SK-N-SH (cell line): ENCODE measurements around the gene KTN1. TPM values are rescaled to one million over a fixed set of nuclear protein-coding genes. Genes with fewer than 3 reads are reported as not detected.

Experiments used
- CTCF ChIA-PET: fragments of 300-600, 350-600 bp; formaldehyde crosslinking; extraction: SDS; loops from one replicate; lab custom pipeline; 2021; lab: Yijun Ruan, JAX
- POLR2A ChIA-PET: fragments of 350-600 bp; sonication (Branson Sonifier 250); formaldehyde crosslinking; extraction: SDS; loops from one replicate; lab custom pipeline; 2020; ENCODE audit warnings: antibody characterized with exemption, inconsistent platforms; lab: Yijun Ruan, JAX
- DNase-seq: peaks from one replicate; pipeline ENCODE4 v3.0.0; 2012
- H2AFZ ChIP-seq: fragments of 200-600 bp; sonication (generic); 2 replicates; pipeline ENCODE4 v1.8.1; 2016; ENCODE audit warnings: antibody characterized with exemption, mild to moderate bottlenecking, low read depth
- H3F3A ChIP-seq: fragments of 200-600 bp; sonication (generic); replicated peaks from 2 replicates; pipeline ENCODE3; 2016; ENCODE audit warnings: antibody characterized with exemption, mild to moderate bottlenecking; ENCODE audit not compliant: insufficient read depth
- H3K27ac ChIP-seq, 2 experiments: fragments of 200-500 bp in 1 of 2; fragments of 200-600 bp in 1 of 2; sonication (Bioruptor generic) in 1 of 2; sonication (generic), shearing (Covaris generic) in 1 of 2; 2 replicates each; pipeline versions ENCODE4 v1.5.1 to v1.6.1; 2014 to 2016; ENCODE audit warnings: low read depth in 2 of 2, inconsistent platforms in 1 of 2, low read length in 1 of 2, mild to moderate bottlenecking in 1 of 2, mixed read lengths in 1 of 2
- H3K27me3 ChIP-seq: fragments of 200-600 bp; sonication (generic), shearing (Covaris generic); 2 replicates; pipeline ENCODE4 v1.6.1; 2016; ENCODE audit warnings: mixed run types; ENCODE audit not compliant: insufficient read depth
- H3K36me3 ChIP-seq, 2 experiments: fragments of 200-500 bp in 1 of 2; fragments of 200-600 bp in 1 of 2; sonication (Bioruptor generic) in 1 of 2; sonication (generic) in 1 of 2; replicated peaks in 1 of 2; 2 replicates each; pipeline versions ENCODE3 to v1.5.1; 2014 to 2016; ENCODE audit warnings: low read length in 1 of 2, mild to moderate bottlenecking in 1 of 2; ENCODE audit not compliant: insufficient read depth in 2 of 2, control insufficient read depth in 1 of 2
- H3K4me1 ChIP-seq, 2 experiments: fragments of 200-500 bp in 1 of 2; fragments of 200-600 bp in 1 of 2; sonication (Bioruptor generic) in 1 of 2; sonication (generic), shearing (Covaris generic) in 1 of 2; 2 replicates each; pipeline versions ENCODE4 v1.5.1 to v1.6.1; 2014 to 2016; ENCODE audit warnings: low read depth in 1 of 2, low read length in 1 of 2, mixed run types in 1 of 2; ENCODE audit not compliant: insufficient read depth in 2 of 2, control insufficient read depth in 1 of 2
- H3K4me2 ChIP-seq: fragments of 200-600 bp; sonication (generic), shearing (Covaris generic); 2 replicates; pipeline ENCODE4 v1.6.1; 2017; ENCODE audit warnings: mixed run types
- H3K4me3 ChIP-seq, 2 experiments: fragments of 200-500 bp in 1 of 2; fragments of 200-600 bp in 1 of 2; sonication (Bioruptor generic) in 1 of 2; sonication (generic), shearing (Covaris generic) in 1 of 2; 2 replicates each; pipeline versions ENCODE4 v1.5.1 to v1.8.1; 2014 to 2016; ENCODE audit warnings: low read depth in 2 of 2, inconsistent platforms in 1 of 2, low read length in 1 of 2, mild to moderate bottlenecking in 1 of 2, mixed read lengths in 1 of 2, moderate library complexity in 1 of 2
- H3K79me2 ChIP-seq: fragments of 200-600 bp; sonication (generic); 2 replicates; pipeline ENCODE4 v1.8.1; 2017; ENCODE audit warnings: mild to moderate bottlenecking; ENCODE audit not compliant: insufficient read depth
- H3K9ac ChIP-seq: fragments of 200-600 bp; sonication (generic); 2 replicates; pipeline ENCODE4 v1.6.1; 2017; ENCODE audit warnings: mixed run types
- H3K9me2 ChIP-seq: fragments of 200-600 bp; sonication (generic); 2 replicates; pipeline ENCODE4 v1.6.1; 2017; ENCODE audit warnings: mixed run types
- H3K9me3 ChIP-seq: fragments of 200-600 bp; sonication (generic); 2 replicates; pipeline ENCODE4 v1.6.1; 2017; ENCODE audit warnings: mixed run types, mild to moderate bottlenecking, moderate library complexity
- H4K20me1 ChIP-seq: fragments of 200-600 bp; sonication (generic); 2 replicates; pipeline ENCODE4 v1.6.1; 2017; ENCODE audit warnings: mild to moderate bottlenecking, mixed run types; ENCODE audit not compliant: insufficient read depth
- CHD2 ChIP-seq: fragments of 150-350 bp; IDR thresholded peaks from 2 replicates; pipeline ENCODE4 v1.6.1; 2018; ENCODE audit warnings: low read length; ENCODE audit not compliant: partially characterized antibody
- ELF1 ChIP-seq: IDR thresholded peaks from 2 replicates; pipeline ENCODE4 v1.4.0; 2012
- FOSL2 ChIP-seq: IDR thresholded peaks from 2 replicates; pipeline ENCODE4 v1.4.0; 2012; ENCODE audit warnings: low read depth, mild to moderate bottlenecking, moderate library complexity, borderline replicate concordance
- FOXJ3 ChIP-seq: sonication (generic); formaldehyde crosslinking; IDR thresholded peaks from 2 replicates; pipeline ENCODE4 v1.5.1; 2020; ENCODE audit warnings: mild to moderate bottlenecking, missing genetic modification reagents
- FOXM1 ChIP-seq: IDR thresholded peaks from 2 replicates; pipeline ENCODE4 v1.4.0; 2012; ENCODE audit warnings: low read depth, mild to moderate bottlenecking
- GABPA ChIP-seq: IDR thresholded peaks from 2 replicates; pipeline ENCODE4 v1.4.0; 2012; ENCODE audit warnings: low read depth, mild to moderate bottlenecking
- IRF3 ChIP-seq: fragments of 150-350 bp; IDR thresholded peaks from 2 replicates; pipeline ENCODE4 v1.6.1; 2016; ENCODE audit warnings: mild to moderate bottlenecking, low read depth, low read length
- JUND ChIP-seq: IDR thresholded peaks from 2 replicates; pipeline ENCODE4 v1.4.0; 2012
- MEF2A ChIP-seq: IDR thresholded peaks from 2 replicates; pipeline ENCODE4 v1.4.0; 2012; ENCODE audit warnings: low read depth, borderline replicate concordance
- MXI1 ChIP-seq: IDR thresholded peaks from 2 replicates; pipeline ENCODE4 v1.6.1; 2012; ENCODE audit warnings: mild to moderate bottlenecking, low read depth, low read length, improper control_type of control experiment
- NFIC ChIP-seq: IDR thresholded peaks from 2 replicates; pipeline ENCODE4 v1.4.0; 2012; ENCODE audit warnings: borderline replicate concordance
- POLR2AphosphoS5 ChIP-seq: IDR thresholded peaks from 2 replicates; pipeline ENCODE4 v1.6.1; 2012; ENCODE audit warnings: low read depth, low read length
- RCOR1 ChIP-seq: fragments of 150-350 bp; IDR thresholded peaks from 2 replicates; pipeline ENCODE4 v1.6.1; 2017; ENCODE audit warnings: antibody characterized with exemption, low read length
- RFX5 ChIP-seq: IDR thresholded peaks from 2 replicates; pipeline ENCODE4 v1.6.1; 2012; ENCODE audit warnings: mild to moderate bottlenecking, improper control_type of control experiment, low read length
- SIN3A ChIP-seq: IDR thresholded peaks from 2 replicates; pipeline ENCODE4 v1.6.1; 2012; ENCODE audit warnings: low read depth, mild to moderate bottlenecking, low read length, moderate library complexity, borderline replicate concordance
- TCF12 ChIP-seq: IDR thresholded peaks from 2 replicates; pipeline ENCODE4 v1.4.0; 2012
- YY1 ChIP-seq: IDR thresholded peaks from 2 replicates; pipeline ENCODE4 v1.4.0; 2012; ENCODE audit warnings: low read depth, mild to moderate bottlenecking
- WGBS: methylation state at CpG from one replicate; pipeline ENCODE4 v1.1.6; 2017; ENCODE audit warnings: low lambda C conversion rate; 5-methylcytosine and 5-hydroxymethylcytosine counted together
- polyA plus RNA-seq, 3 experiments: library from polyadenylated mRNA; depleted of rRNA; stranded (reverse); fragments of >200 nt; gene quantifications; 2 replicates each; pipeline ENCODE4 v1.2.3, GENCODE V29; 2012

Gene KTN1
- polyA plus RNA-seq, 1 of the 3 experiments (the other 2 are of a cell fraction): 39.5 TPM

- TF ChIP-seq CHD2: peak; percentile 79
- peak; percentile 100 for TF ChIP-seq NFIC
- peak; percentile 92 for TF ChIP-seq RCOR1
- TF ChIP-seq IRF3: no peak
- no peak for TF ChIP-seq YY1
- TF ChIP-seq POLR2AphosphoS5: peak; percentile 93
- no peak for TF ChIP-seq MEF2A
- TF ChIP-seq MXI1: peak; percentile 83
- TF ChIP-seq FOXJ3 (CRISPR knock-in tag): peak; percentile 78
- no peak for TF ChIP-seq ELF1
- TF ChIP-seq SIN3A: peak; percentile 95
- TF ChIP-seq TCF12: peak; percentile 98
These were observed 22.9 kb upstream of the KTN1 start (continued) for GRCh38 chr14:55556929-55557623.

GRCh38 chr14:55562135-55562534 lies 17.9 kb upstream of the KTN1 start:
- peaks cover 0 to 4% of the 10 kb centered on the region in 2 experiments; a peak in 1 of 4 replicates for H3K4me1 ChIP-seq
- no peak overlapping the region for H3K27ac ChIP-seq
- 89% methylated on average over 3 of the region's 3 CpGs for WGBS
- no peak overlapping the region for H2AFZ ChIP-seq
- peaks cover 9% of the 10 kb centered on the region for H3F3A ChIP-seq
- TF ChIP-seq TCF12 (no peak), FOSL2 (no peak), FOXJ3 (CRISPR knock-in tag) (no peak), FOXM1 (no peak), GABPA (no peak), JUND (no peak), IRF3 (no peak), RFX5 (no peak)
- TF ChIP-seq, all 33 proteins: peak for 0
- Histone ChIP-seq H3K79me2 (no peaks in the 10 kb centered on the region), H3K27me3 (no peaks in the 10 kb centered on the region), H3K36me3 (no peaks in the 10 kb centered on the region), H4K20me1 (no peaks in the 10 kb centered on the region), H3K9me2 (no peaks in the 10 kb centered on the region), H3K9ac (no peak overlapping the region), H3K4me2 (no peak overlapping the region), H3K9me3 (no peaks in the 10 kb centered on the region), H3K4me3 (no peak overlapping the region)
- CTCF ChIA-PET: interaction anchor here (1.2 kb wide), 1 partner anchor 116 kb away, joined by 3 read pairs; no protein-coding TSS in a partner anchor
- DNase-seq: no peak
- POLR2A ChIA-PET: no interaction called here
